Left ventricle myocardium inferior (tissue), 1 donor: ENCODE data around the gene TMEM196. TPM values are rescaled to one million over a fixed set of nuclear protein-coding genes. Genes with fewer than 3 reads are reported as not detected.

Experiments
- DNase-seq: peaks from one replicate; pipeline ENCODE4 v3.0.0-alpha.2; 2020
- H3K27ac ChIP-seq: fragments of 200-600 bp; replicated peaks from 2 replicates; pipeline ENCODE4 v1.8.0; 2021
- H3K27me3 ChIP-seq: fragments of 200-600 bp; 2 replicates; pipeline ENCODE4 v1.8.0; 2021; ENCODE audit warnings: low read depth
- H3K36me3 ChIP-seq: fragments of 200-600 bp; 2 replicates; pipeline ENCODE4 v1.8.0; 2021
- H3K4me1 ChIP-seq: fragments of 200-600 bp; 2 replicates; pipeline ENCODE4 v1.8.0; 2021
- H3K4me3 ChIP-seq: fragments of 200-600 bp; 2 replicates; pipeline ENCODE4 v1.8.0; 2021; ENCODE audit warnings: mild to moderate bottlenecking, moderate library complexity
- H3K9me3 ChIP-seq: fragments of 200-600 bp; replicated peaks from 2 replicates; pipeline ENCODE4 v1.8.0; 2021
- intact Hi-C: fragments of 100-400 bp; cut with micrococcal nuclease; formaldehyde crosslinking; loops from one replicate; pipeline ENCODE4 v1.11.0; 2022
- total RNA-seq: library from RNA; stranded (reverse); fragmentation: NEBNext Ultra II Directional; extraction: Animal tissue kit (Norgen Biotek cat#: 25700); gene quantifications from one replicate; pipeline ENCODE4 v1.2.1, GENCODE V29; 2021
- TF ChIP-seq, protein P1 (sequence below): fragments of 200-600 bp; IDR thresholded peaks from 2 replicates; pipeline ENCODE4 v1.8.0; 2021; ENCODE audit warnings: antibody characterized with exemption, mild to moderate bottlenecking, borderline replicate concordance
- donor health status: DM: no; HTN: yes; CAD: no; lungs with severe emphysema.

The TMEM196 gene
- total RNA-seq, 1 donor from 2014 or later = not detected

DNA sequence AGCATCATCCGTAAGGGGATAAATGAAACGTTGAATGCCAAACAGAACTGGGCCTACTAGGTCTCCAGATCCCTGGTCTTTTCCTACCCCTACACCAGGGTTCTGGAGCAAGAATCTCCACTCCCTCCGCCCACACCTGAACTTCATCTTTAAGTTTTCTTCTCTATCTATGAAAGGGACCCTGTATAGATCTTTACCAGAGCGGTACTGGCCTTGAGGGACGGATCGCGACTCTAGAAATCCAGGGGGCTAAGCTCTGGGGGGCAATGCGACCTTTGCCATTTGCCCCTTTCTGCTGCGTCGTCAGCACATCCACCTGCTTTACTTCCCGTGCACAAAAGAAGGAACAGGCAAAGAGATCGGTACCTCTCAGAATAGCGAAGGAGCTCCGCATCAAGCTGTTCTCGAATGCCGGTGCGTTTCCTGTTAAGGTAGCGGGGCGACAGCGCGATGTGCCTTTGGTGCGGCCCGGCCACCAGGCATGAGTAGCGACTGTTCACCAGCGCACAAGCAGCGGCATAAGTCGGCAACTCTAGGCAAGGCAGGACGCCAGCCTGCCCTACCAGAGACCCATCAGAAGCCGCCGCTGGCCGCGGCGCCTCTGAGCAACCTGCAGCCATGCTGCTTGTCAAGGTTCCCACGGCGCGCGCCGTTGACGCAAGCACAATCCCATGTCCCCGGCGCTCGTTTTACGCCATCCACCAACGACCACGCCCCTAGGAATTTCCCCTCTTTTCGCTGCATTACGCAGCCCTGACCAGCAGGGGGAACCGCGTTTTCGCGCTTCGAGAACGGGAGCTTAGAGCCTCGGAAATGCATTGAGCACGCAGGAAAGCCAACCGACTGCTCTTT lies 64.8 kb downstream of the TMEM196 start, which contains the start of gene POLR1F:
TSS of gene POLR1F (minus strand) at position 641 of the 852 bp plus-strand sequence. CDS start at position 620, 21 bp downstream.
- Histone ChIP-seq H3K9me3 (no peaks in the 10 kb centered on the region), H3K4me1 (peaks cover 34% of the 10 kb centered on the region), H3K27ac (peak within 1 kb of the TSS; percentile 66), H3K27me3 (no peaks in the 10 kb centered on the region), H3K4me3 (peak within 1 kb of the TSS; percentile 77), H3K36me3 (peaks cover 2% of the 10 kb centered on the region)
- peak; percentile 95 for DNase-seq
- intact Hi-C loops = no loop called here
- TF ChIP-seq, protein P1, sequence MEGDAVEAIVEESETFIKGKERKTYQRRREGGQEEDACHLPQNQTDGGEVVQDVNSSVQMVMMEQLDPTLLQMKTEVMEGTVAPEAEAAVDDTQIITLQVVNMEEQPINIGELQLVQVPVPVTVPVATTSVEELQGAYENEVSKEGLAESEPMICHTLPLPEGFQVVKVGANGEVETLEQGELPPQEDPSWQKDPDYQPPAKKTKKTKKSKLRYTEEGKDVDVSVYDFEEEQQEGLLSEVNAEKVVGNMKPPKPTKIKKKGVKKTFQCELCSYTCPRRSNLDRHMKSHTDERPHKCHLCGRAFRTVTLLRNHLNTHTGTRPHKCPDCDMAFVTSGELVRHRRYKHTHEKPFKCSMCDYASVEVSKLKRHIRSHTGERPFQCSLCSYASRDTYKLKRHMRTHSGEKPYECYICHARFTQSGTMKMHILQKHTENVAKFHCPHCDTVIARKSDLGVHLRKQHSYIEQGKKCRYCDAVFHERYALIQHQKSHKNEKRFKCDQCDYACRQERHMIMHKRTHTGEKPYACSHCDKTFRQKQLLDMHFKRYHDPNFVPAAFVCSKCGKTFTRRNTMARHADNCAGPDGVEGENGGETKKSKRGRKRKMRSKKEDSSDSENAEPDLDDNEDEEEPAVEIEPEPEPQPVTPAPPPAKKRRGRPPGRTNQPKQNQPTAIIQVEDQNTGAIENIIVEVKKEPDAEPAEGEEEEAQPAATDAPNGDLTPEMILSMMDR = peak; percentile 91

DNA sequence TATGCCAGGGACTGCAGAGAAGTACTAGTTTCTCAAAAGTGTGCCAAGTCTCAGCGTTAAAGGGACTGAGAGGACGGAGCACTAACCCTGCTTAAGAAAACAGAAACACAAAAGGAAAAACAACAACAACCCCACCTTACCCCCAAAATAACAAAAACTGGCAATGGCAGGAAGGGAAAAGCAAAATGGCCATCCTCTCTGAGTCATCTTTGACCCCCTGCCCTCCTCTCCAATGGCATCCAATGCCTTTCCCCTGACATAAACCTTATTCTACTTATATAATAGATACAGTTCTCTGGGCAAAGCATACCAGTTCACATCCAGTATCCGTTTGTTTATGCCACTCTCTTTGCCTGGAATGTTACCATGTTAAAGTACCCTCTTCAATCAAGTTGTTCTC lies 66.2 kb downstream of the TMEM196 start:
- Histone ChIP-seq H3K4me3 (peak overlapping the region; percentile 77), H3K36me3 (peaks cover 5% of the 10 kb centered on the region), H3K27me3 (no peaks in the 10 kb centered on the region), H3K4me1 (peaks cover 34% of the 10 kb centered on the region), H3K27ac (no peak overlapping the region), H3K9me3 (no peaks in the 10 kb centered on the region)
- DNase-seq = no peak
- intact Hi-C loops = no loop called here
- TF ChIP-seq, protein P1 = no peak

DNA sequence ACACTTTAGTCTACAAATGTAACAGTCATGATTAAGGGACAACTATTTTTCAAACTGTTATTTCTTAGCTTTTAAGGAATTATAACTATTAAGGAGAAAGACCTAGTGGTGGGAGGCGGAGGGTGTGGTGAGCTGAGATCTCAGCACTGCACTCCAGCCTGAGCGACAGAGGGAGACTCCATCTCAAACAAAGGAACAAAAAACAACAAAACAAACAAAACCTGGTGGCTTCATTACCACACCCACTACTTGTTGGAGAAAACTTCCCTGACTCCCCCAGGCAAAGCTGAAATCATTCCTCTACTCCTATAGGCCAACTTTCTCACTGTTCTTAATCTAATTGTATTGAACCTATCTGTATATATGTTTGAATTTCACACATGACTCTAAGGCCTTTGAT lies 67.8 kb downstream of the TMEM196 start:
- no peak overlapping the region for H3K4me3 ChIP-seq
- no peak for DNase-seq
- H3K4me1 ChIP-seq = peaks cover 34% of the 10 kb centered on the region
- peaks cover 10% of the 10 kb centered on the region for H3K36me3 ChIP-seq
- H3K9me3 ChIP-seq = no peaks in the 10 kb centered on the region
- intact Hi-C loops = no loop called here
- TF ChIP-seq, protein P1 = no peak
- H3K27me3 ChIP-seq = no peaks in the 10 kb centered on the region
- no peak overlapping the region for H3K27ac ChIP-seq

DNA sequence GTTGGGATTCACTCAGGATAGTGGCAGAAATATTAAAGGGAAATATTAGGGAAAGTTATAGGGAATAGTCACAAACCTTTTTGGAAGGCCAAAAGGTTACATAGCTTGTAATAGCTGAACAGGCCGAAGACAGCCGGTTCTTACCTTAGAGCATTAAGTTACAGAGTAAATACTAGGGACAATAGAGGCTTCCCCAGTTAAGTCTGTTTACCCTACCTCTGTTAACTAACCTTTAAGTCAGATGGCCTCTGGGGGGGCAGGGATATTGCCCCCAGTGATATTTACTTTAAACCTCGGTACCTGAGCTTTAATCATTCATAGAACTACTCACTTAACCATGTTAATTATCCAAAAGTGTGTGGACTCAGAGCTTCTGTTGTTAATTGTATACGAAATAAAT lies 71.9 kb downstream of the TMEM196 start:
- TF ChIP-seq, protein P1 = no peak
- no peak for DNase-seq
- no peaks in the 10 kb centered on the region for H3K9me3 ChIP-seq
- intact Hi-C loops = no loop called here
- peaks cover 4% of the 10 kb centered on the region for H3K4me1 ChIP-seq
- peaks cover 33% of the 10 kb centered on the region for H3K36me3 ChIP-seq
- H3K27me3 ChIP-seq = no peaks in the 10 kb centered on the region
- no peak overlapping the region for H3K27ac ChIP-seq
- no peak overlapping the region for H3K4me3 ChIP-seq

DNA sequence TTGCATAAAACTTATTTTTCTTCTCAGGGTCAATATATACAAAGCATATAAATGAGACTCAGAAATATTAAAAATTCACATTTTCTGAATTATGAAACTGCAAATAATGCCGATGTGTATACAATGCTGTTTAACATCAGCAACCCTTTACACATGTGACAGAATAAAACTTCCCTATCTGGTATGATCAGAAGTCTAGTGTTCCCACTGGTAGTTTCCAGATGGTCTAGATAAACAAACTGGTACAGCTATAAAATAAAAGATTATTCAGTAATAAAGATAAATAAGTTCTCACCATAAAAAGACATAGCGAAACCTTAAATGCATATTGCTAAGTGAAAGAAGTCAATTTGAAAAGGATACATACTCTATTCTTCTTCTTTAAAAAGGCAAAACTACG lies 72.5 kb downstream of the TMEM196 start:
- TF ChIP-seq, protein P1 = no peak
- H3K4me1 ChIP-seq = no peaks in the 10 kb centered on the region
- no peak for DNase-seq
- no peak overlapping the region for H3K27ac ChIP-seq
- H3K27me3 ChIP-seq = no peaks in the 10 kb centered on the region
- peaks cover 33% of the 10 kb centered on the region for H3K36me3 ChIP-seq
- H3K9me3 ChIP-seq = no peaks in the 10 kb centered on the region
- no peak overlapping the region for H3K4me3 ChIP-seq
- intact Hi-C loops = no loop called here
